Skeletal muscle satellite cell (primary cell): ENCODE measurements around the gene NOTUM.

Source experiments
- H3K27me3 ChIP-seq: 2 replicates; pipeline ENCODE4 v1.7.0; 2013; ENCODE audit warnings: low read length; ENCODE audit not compliant: control insufficient read depth, insufficient read depth
- H3K36me3 ChIP-seq: 2 replicates; pipeline ENCODE4 v1.7.0; 2013; ENCODE audit warnings: mild to moderate bottlenecking, control low read depth, low read length; ENCODE audit not compliant: insufficient read depth
- H3K4me1 ChIP-seq: 2 replicates; pipeline ENCODE4 v1.7.0; 2013; ENCODE audit warnings: low read length; ENCODE audit not compliant: control insufficient read depth, insufficient read depth
- H3K4me2 ChIP-seq: 2 replicates; pipeline ENCODE4 v1.7.0; 2013; ENCODE audit warnings: mild to moderate bottlenecking, low read length
- H3K4me3 ChIP-seq: 2 replicates; pipeline ENCODE4 v1.7.0; 2013; ENCODE audit warnings: low read length
- H3K9ac ChIP-seq: 2 replicates; pipeline ENCODE4 v1.7.0; 2013; ENCODE audit warnings: mild to moderate bottlenecking, low read depth, low read length, moderate library complexity
- H3K9me3 ChIP-seq: replicated peaks from 2 replicates; pipeline ENCODE4 v1.7.0; 2013; ENCODE audit warnings: mild to moderate bottlenecking, control low read depth, low read length

NOTUM gene

DNA sequence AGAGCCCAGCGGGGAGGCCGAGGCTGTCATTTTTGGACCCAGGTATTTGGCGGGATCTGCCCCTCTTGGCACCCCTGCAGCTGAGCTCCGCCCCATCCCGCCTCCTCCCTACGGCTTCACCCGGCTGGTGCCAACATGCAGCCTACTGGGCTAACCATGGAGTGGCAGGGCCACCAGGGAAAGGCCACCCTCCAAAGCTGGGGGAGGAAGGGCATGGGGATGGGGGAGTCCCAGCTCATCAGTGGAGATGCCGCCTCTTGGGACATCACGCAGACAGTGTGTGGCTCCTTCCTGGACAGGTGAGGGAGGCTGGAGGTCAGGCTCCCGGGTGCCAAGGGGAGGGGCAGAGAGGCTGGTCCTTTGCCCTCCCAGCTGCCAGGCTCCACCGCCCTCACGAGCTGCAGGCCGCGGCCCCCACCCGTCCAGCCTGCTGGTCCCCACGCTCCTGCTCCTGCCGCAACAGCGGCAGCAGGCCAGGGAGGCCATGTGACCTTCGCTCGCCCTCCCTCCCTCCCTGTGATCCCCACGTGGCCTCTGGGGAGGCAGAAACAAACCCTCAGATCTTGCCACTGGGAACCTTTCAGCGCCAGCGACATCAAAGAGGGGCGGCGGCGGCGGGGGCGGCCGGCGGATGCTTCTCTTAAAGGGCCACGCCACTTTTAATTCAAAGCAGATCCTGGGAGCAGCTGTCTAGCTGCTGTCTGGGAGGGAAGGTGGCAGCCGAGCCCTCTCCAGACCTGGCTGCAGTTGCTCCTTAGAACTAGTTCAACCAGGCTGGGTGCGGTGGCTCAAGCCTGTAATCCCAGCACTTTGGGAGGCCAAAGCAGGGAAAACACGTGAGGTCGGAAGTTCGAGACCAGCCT, 6.8 kb upstream of the NOTUM start:
- peak overlapping the region; percentile 5 for H3K4me3 ChIP-seq

DNA sequence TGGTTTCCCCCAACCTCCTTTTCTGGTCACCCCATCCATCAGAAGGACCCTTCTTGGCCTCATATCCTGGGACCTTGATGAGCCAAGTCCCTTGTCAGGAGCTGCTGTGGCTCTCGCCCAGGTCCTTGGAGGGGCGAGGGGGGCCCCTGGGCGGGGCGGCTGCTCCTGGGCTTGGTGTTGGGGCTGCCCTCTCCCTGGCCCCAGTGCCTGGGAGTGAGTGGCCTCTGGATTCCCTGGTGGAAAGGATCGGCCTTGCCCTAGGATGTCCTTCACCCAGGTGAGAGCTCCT, 6.2 kb upstream of the NOTUM start:
- Histone ChIP-seq H3K9me3 (no peaks in the 10 kb centered on the region), H3K4me3 (no peak overlapping the region), H3K9ac (no peak overlapping the region), H3K4me1 (peaks cover 25% of the 10 kb centered on the region), H3K27me3 (peaks cover 14% of the 10 kb centered on the region), H3K36me3 (no peaks in the 10 kb centered on the region), H3K4me2 (peak overlapping the region; percentile 46)

More for the DNA sequence above, 6.8 kb upstream of the NOTUM start:
- Histone ChIP-seq H3K4me2 (peak overlapping the region; percentile 46), H3K4me1 (peaks cover 25% of the 10 kb centered on the region), H3K27me3 (peaks cover 8% of the 10 kb centered on the region), H3K36me3 (no peaks in the 10 kb centered on the region), H3K9me3 (peaks cover 4% of the 10 kb centered on the region), H3K9ac (no peak overlapping the region)

GRCh38 chr17:81966343-81967243, 5.6 kb upstream of the NOTUM start:
- Histone ChIP-seq H3K4me1 (peaks cover 25% of the 10 kb centered on the region), H3K9me3 (no peaks in the 10 kb centered on the region), H3K4me3 (no peak overlapping the region), H3K9ac (no peak overlapping the region), H3K4me2 (peak overlapping the region; percentile 46), H3K27me3 (peaks cover 18% of the 10 kb centered on the region), H3K36me3 (no peaks in the 10 kb centered on the region)

GRCh38 chr17:81964081-81964849, 3.3 kb upstream of the NOTUM start:
- Histone ChIP-seq H3K4me1 (peaks cover 25% of the 10 kb centered on the region), H3K9ac (no peak overlapping the region), H3K27me3 (peaks cover 27% of the 10 kb centered on the region), H3K4me2 (peak overlapping the region; percentile 11), H3K36me3 (no peaks in the 10 kb centered on the region), H3K9me3 (no peaks in the 10 kb centered on the region), H3K4me3 (no peak overlapping the region)

- Histone ChIP-seq H3K4me2 (no peak overlapping the region), H3K4me1 (peaks cover 18% of the 10 kb centered on the region), H3K27me3 (peaks cover 41% of the 10 kb centered on the region), H3K9ac (no peak overlapping the region), H3K9me3 (no peaks in the 10 kb centered on the region), H3K36me3 (no peaks in the 10 kb centered on the region), H3K4me3 (no peak overlapping the region)
Observed at GRCh38 chr17:81962499-81963441, 1.8 kb upstream of the NOTUM start.

DNA sequence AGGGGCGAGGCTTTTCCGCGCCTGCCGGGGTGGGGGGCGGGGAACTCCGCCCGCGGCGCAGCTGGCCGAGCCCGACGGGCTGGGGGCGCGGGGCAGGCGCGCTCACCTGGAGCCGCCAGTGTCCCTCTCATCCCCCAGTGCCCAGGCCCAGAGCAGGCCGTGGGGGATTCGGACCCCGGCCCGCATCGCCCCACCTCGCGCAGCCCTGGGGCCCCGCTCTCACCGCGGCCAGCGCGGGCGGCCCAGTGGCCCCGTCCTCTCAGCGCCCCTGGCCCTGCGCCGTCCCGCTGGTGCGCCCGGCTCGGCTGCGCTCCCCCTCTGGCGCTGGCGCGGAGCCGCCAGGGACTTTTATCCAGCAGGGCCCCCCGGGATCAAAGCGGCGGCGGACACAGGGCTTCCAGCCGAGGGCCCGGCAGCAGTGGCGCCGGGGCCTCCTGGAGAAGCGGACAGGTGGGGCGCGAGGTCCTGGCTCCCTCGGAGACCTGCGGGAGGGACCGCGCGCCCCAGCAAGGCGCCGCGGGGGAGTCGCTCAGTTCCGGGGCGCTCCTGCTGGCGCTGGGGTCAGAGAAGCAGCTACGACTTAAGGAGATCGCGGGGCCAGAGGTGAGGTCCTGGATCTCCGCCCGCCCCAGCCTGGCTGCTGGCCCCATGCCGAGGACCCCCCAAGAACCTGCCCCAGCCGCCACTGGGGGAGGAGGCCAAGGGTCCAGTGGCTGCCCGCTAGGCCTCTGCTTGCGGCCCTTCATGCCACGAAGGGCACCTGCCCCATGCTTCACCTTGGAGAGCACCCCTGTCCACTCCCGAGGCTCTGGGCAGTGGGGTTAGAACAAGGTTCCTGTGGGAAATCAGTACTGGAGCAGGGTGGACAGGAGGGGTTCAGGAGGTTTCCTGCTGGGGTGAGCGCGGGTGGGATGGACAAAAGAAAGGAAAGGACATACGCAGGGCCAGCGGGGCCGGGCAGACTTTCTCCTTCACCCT, 823 bp upstream of the NOTUM start:
- Histone ChIP-seq H3K9me3 (no peaks in the 10 kb centered on the region), H3K27me3 (peaks cover 47% of the 10 kb centered on the region), H3K36me3 (no peaks in the 10 kb centered on the region), H3K4me3 (no peak overlapping the region), H3K4me2 (no peak overlapping the region), H3K9ac (no peak overlapping the region), H3K4me1 (peaks cover 8% of the 10 kb centered on the region)

DNA sequence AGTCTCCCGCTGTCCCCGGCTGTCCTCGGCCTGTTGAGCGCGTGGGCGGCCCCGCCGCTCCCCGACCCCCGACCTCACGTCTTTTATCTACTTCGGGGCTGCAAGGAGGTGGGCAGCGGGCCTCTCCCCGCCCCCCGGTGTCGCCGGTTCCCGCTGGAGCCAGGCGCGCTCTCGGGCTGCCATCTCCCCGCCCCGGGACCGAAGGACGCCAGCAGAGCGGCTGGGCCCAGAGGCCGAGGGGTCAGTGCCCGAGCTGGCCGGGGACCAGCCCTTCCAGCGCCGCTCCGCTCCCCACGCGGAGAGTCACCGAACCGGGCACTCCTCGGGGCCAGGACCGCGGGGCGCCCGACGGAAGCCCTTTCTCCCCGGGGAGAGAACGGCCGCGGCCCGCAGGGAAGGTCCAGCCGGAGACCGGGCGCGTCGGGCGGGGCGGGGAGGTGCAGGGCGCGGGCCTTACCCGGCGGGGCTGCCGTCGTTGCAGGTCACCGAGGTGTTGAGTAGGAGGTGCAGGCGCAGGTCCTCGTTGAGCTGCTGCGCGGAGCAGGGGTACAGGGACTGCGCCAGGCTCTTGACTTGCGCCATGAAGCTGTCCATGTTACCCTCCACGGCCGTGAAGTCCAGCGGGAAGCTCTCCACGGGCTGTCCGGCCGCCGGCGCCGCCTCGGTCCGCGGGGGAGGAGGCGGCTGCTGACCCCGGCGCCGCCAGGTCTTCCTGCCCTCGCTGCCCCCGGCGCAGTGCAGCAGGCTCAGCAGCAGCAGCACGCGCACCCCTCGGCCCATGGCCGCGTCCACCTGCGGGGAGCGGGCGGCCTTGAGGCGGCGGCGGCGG, 643 bp downstream of the NOTUM start:
- H3K9ac ChIP-seq = no peak overlapping the region
- H3K36me3 ChIP-seq = no peaks in the 10 kb centered on the region
- peaks cover 47% of the 10 kb centered on the region for H3K27me3 ChIP-seq
- H3K4me3 ChIP-seq = peak overlapping the region; percentile 58
- H3K4me1 ChIP-seq = peaks cover 4% of the 10 kb centered on the region
- peak overlapping the region; percentile 78 for H3K4me2 ChIP-seq
- H3K9me3 ChIP-seq = no peaks in the 10 kb centered on the region

DNA sequence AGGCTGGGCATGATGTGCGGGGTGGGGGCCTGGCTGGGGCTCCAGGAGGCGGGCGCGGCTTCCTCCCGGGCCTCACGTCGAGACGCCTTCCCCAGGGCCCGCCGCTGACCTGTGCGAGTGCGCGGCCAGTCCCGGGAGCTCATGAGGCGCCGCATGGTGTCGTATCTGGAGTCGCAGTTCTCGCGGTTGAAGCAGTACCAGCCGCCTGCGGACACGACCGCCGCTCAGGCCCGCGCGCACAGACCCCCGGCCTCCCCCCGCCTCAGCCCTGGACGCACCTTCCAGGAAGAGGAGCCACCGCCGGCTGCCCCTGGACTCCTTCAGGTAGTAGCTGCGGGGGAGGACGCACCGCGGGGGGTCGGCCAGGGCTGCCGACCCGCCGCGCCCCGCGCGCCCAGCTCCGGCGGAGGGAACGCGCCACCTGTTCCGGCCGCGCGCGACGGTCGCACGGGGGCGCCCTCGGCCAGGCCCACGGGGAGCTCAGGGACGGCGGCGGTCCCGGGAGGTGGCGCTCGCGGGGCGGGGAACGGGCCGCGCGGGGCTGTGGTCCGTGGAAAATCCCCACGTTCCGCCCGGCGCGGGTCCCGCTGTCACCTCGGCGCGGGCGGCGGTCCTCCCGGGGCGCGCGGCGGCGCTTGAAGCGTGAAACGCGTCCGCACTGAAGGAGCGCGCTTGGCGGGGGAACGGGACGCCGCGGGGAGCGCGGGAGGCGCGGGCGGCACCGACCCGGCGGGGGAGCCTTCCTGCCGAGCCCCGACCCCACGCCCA, 1.4 kb downstream of the NOTUM start:
- Histone ChIP-seq H3K4me1 (peaks cover 2% of the 10 kb centered on the region), H3K36me3 (no peaks in the 10 kb centered on the region), H3K9ac (no peak overlapping the region), H3K27me3 (peaks cover 47% of the 10 kb centered on the region), H3K9me3 (no peaks in the 10 kb centered on the region), H3K4me2 (peak overlapping the region; percentile 78), H3K4me3 (peak overlapping the region; percentile 58)
